Measurements from ENCODE around the gene PDIK1L. TPM values are rescaled to one million over a fixed set of nuclear protein-coding genes. Genes with fewer than 3 reads are reported as not detected.

Gene PDIK1L
- total RNA-seq, 1 experiment from 2014 or later: 11.9 TPM

- H3K27ac Mint-ChIP-seq (ENCODE audit: unreplicated experiment): no peak overlapping the region
- CTCF ChIA-PET: no interaction called here
- TF ChIP-seq CTCF (IDR thresholded peaks at IDR 0.05; ENCODE audit: unreplicated experiment): no peak
- no TSS peak for BruUV-seq (replicated peaks)
- no peak overlapping the region for H3K4me3 Mint-ChIP-seq (ENCODE audit: low read depth, unreplicated experiment)
- peaks cover 13% of the 10 kb centered on the region for H3K27me3 Mint-ChIP-seq (ENCODE audit: unreplicated experiment)
- H3K9me3 Mint-ChIP-seq (ENCODE audit: low read depth, unreplicated experiment): no peaks in the 10 kb centered on the region
- intact Hi-C loops (cut with micrococcal nuclease; ENCODE audit: unreplicated experiment): no loop called here
- no peak for DNase-seq
- no peaks in the 10 kb centered on the region for H3K4me1 Mint-ChIP-seq (ENCODE audit: low read depth, unreplicated experiment)
- peaks cover 29% of the 10 kb centered on the region for H3K36me3 Mint-ChIP-seq (ENCODE audit: insufficient read depth, unreplicated experiment)
Measured at GRCh38 chr1:26166719-26167281, 55.2 kb downstream of the PDIK1L start.

GRCh38 chr1:26168410-26169197 is 57.0 kb downstream of the PDIK1L start, which contains the start of gene C1orf232:
Gene C1orf232 (minus strand): TSS chr1:26168963. CDS start chr1:26168499, 464 bp downstream.
- H3K4me1 Mint-ChIP-seq (ENCODE audit: low read depth, unreplicated experiment): no peaks in the 10 kb centered on the region
- intact Hi-C loops (cut with micrococcal nuclease; ENCODE audit: unreplicated experiment): no loop called here

GRCh38 chr1:26169198-26169554 is 57.6 kb downstream of the PDIK1L start:
- no peaks in the 10 kb centered on the region for H3K4me1 Mint-ChIP-seq (ENCODE audit: low read depth, unreplicated experiment)
- H3K36me3 Mint-ChIP-seq (ENCODE audit: insufficient read depth, unreplicated experiment): peaks cover 24% of the 10 kb centered on the region
- intact Hi-C loops (cut with micrococcal nuclease; ENCODE audit: unreplicated experiment): no loop called here
- BruUV-seq (replicated peaks): no TSS peak
- H3K27me3 Mint-ChIP-seq (ENCODE audit: unreplicated experiment): peaks cover 12% of the 10 kb centered on the region
- no peak overlapping the region for H3K27ac Mint-ChIP-seq (ENCODE audit: unreplicated experiment)
- CTCF ChIA-PET: interaction anchor here (0.9 to 1.3 kb wide), 5 partner anchors 56 to 133 kb away, joined by 3 to 20 read pairs (median 6); partner anchors contain the start of gene CEP85
- peak overlapping the region; percentile 81 for H3K4me3 Mint-ChIP-seq (ENCODE audit: low read depth, unreplicated experiment)
- DNase-seq: no peak
- H3K9me3 Mint-ChIP-seq (ENCODE audit: low read depth, unreplicated experiment): no peaks in the 10 kb centered on the region
- TF ChIP-seq CTCF (IDR thresholded peaks at IDR 0.05; ENCODE audit: unreplicated experiment): no peak

More at GRCh38 chr1:26168410-26169197, 57.0 kb downstream of the PDIK1L start, which contains the start of gene C1orf232:
- CTCF ChIA-PET: no interaction called here
- no TSS peak for BruUV-seq (replicated peaks)
- DNase-seq: no peak
- Mint-ChIP-seq H3K9me3 (ENCODE audit: low read depth, unreplicated experiment) (no peaks in the 10 kb centered on the region), H3K36me3 (ENCODE audit: insufficient read depth, unreplicated experiment) (peaks cover 25% of the 10 kb centered on the region), H3K27me3 (ENCODE audit: unreplicated experiment) (peaks cover 13% of the 10 kb centered on the region), H3K4me3 (ENCODE audit: low read depth, unreplicated experiment) (peak within 1 kb of the TSS; percentile 81), H3K27ac (ENCODE audit: unreplicated experiment) (peak within 1 kb of the TSS; percentile 52)
- TF ChIP-seq CTCF (IDR thresholded peaks at IDR 0.05; ENCODE audit: unreplicated experiment): no peak

- Mint-ChIP-seq H3K36me3 (ENCODE audit: insufficient read depth, unreplicated experiment) (peaks cover 18% of the 10 kb centered on the region), H3K9me3 (ENCODE audit: low read depth, unreplicated experiment) (no peaks in the 10 kb centered on the region), H3K4me1 (ENCODE audit: low read depth, unreplicated experiment) (no peaks in the 10 kb centered on the region), H3K27ac (ENCODE audit: unreplicated experiment) (peak within 1 kb of the TSS; percentile 52), H3K4me3 (ENCODE audit: low read depth, unreplicated experiment) (peak within 1 kb of the TSS; percentile 81), H3K27me3 (ENCODE audit: unreplicated experiment) (peaks cover 6% of the 10 kb centered on the region)
- intact Hi-C loops (cut with micrococcal nuclease; ENCODE audit: unreplicated experiment): loop anchor here (10.0 kb wide), 1 partner anchor 55 kb away; no protein-coding TSS in a partner anchor
- BruUV-seq (replicated peaks): TSS peak; percentile 93
- peak; percentile 88 for DNase-seq
- TF ChIP-seq CTCF (IDR thresholded peaks at IDR 0.05; ENCODE audit: unreplicated experiment): peak; percentile 70
- CTCF ChIA-PET: interaction anchor here (0.6 to 1.3 kb wide), 8 partner anchors 8 to 134 kb away, joined by 3 to 20 read pairs (median 4); partner anchors contain the start of gene CEP85
Measured at GRCh38 chr1:26169669-26170471, 58.2 kb downstream of the PDIK1L start, which contains the start of gene ZNF593. Gene ZNF593 (plus strand): TSS chr1:26169908. CDS start chr1:26169984, 76 bp downstream.
